Urinary bladder (tissue), 4 donors: Measurements from ENCODE around the gene CHD5. TPM values are rescaled to one million over a fixed set of nuclear protein-coding genes. Genes with fewer than 3 reads are reported as not detected.
A peak's percentile ranks its signal among the peaks of the same experiment; 100 is the strongest.

ENCODE experiments used
- DNase-seq: peaks from one replicate; pipeline ENCODE4 v3.0.0-alpha.2; 2015; ENCODE audit errors: extremely low spot score
- H3K27ac ChIP-seq: one replicate; pipeline ENCODE4 v1.5.1; 2013; ENCODE audit warnings: low read depth, mild to moderate bottlenecking, moderate library complexity
- H3K36me3 ChIP-seq: one replicate; pipeline ENCODE4 v1.6.1; 2013; ENCODE audit warnings: mild to moderate bottlenecking, moderate library complexity; ENCODE audit not compliant: insufficient read depth
- H3K4me1 ChIP-seq: one replicate; pipeline ENCODE4 v1.6.1; 2013; ENCODE audit warnings: mild to moderate bottlenecking, moderate library complexity; ENCODE audit not compliant: insufficient read depth
- H3K4me3 ChIP-seq: one replicate; pipeline ENCODE4 v1.5.1; 2013; ENCODE audit warnings: low read depth, low read length
- WGBS: extraction: QIAGEN DNeasy Blood & Tissue Kit; methylation state at CpG from one replicate; pipeline ENCODE4 v1.1.7; 2013; 5-methylcytosine and 5-hydroxymethylcytosine counted together
- polyA plus RNA-seq: library from polyadenylated mRNA; stranded (reverse); fragments of 200-250 nt; gene quantifications from one replicate; pipeline ENCODE4 v1.2.3, GENCODE V29; 2013
- total RNA-seq: library from RNA; depleted of rRNA; stranded (reverse); fragments of >200 nt; gene quantifications from one replicate; pipeline ENCODE4 v1.2.3, GENCODE V29; 2014
- donor health status: healthy with polysubstance abuse.
- donor health status: healthy.

Gene CHD5
- total and polyA plus RNA-seq, 2 donors: 0.53 to 1.6 TPM

DNA sequence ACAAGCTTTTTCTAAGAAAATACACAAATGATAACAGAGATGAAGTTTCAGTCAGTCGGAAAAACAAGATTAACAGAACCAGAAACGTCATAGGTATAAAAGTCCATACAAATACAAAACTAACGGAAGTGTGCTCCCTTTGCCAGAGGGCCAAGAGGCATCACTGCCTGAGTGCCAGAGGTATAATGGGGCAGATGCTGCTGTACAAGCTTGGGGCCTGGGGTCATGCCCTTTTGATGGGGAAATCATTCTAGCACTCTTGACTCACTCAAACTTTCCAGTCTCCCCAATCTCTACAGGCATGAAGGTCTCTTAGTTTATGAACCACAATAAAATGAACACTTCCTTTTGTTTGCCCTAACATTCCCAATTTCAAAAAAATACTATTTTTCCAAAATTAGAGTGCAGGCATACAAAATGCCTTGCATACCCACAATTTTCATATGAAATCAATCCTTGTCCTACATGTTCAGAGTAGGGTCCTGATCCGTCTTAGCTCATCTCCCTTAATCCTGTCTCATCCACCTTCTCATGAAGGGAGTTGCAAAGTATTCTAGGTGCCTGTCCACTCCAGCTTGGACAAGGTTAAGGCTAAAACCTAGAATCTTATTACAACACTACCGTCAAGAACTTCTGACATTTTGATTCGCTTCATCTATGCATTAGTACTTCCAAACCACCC is 17.8 kb upstream of the CHD5 start:
- Histone ChIP-seq H3K4me1 (no peaks in the 10 kb centered on the region), H3K36me3 (peaks cover 5% of the 10 kb centered on the region), H3K4me3 (peak overlapping the region; percentile 99), H3K27ac (no peak overlapping the region)
- no peak for DNase-seq
- WGBS: 61% methylated on average over 6 of the region's 6 CpGs

DNA sequence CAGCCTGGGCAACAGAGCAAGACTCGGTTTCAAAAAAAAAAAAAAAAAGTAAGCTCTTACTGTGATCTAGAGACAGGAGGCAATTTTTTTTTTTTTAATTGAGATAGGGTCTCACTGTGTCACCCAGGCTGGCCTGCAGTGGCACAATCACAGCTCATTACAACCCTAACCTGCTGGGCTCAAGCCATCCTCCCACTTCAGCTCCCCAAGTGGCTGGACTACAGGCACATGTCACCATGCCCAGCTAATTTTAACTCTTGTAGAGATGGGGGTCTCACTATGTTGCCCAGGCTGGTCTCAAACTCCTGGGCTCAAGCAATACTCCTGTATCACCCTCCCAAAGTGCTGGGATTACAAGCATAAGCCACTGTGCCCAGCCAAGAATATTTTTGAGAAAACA is 11.8 kb upstream of the CHD5 start:
- 79% methylated on average over 1 of the region's 1 CpG for WGBS

DNA sequence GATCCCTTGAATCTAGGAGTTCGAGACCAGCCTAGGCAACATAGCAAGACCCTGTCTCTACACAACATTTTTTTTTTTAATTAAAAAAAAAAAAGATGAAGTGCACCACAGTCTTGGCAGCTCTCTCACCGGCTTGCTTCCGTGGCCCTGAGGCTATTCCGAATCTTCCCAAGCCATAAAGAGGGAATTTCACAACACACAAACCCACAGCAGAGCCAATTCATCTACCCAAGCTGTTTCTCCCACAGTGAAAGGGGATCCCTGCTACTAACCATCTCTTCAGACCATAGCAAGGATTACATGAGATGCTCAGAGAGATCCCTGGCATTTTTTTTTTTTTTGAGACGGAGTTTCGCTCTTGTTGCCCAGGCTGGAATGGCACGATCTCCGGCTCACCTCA is 8.3 kb upstream of the CHD5 start:
- 87% methylated on average over 8 of the region's 8 CpGs for WGBS
- Histone ChIP-seq H3K27ac (no peak overlapping the region), H3K4me3 (no peak overlapping the region), H3K36me3 (peaks cover 6% of the 10 kb centered on the region), H3K4me1 (no peaks in the 10 kb centered on the region)
- no peak for DNase-seq

More for the DNA sequence above, 11.8 kb upstream of the CHD5 start:
- H3K4me3 ChIP-seq: no peak overlapping the region
- H3K36me3 ChIP-seq: peaks cover 10% of the 10 kb centered on the region
- no peaks in the 10 kb centered on the region for H3K4me1 ChIP-seq
- no peak for DNase-seq
- H3K27ac ChIP-seq: no peak overlapping the region

DNA sequence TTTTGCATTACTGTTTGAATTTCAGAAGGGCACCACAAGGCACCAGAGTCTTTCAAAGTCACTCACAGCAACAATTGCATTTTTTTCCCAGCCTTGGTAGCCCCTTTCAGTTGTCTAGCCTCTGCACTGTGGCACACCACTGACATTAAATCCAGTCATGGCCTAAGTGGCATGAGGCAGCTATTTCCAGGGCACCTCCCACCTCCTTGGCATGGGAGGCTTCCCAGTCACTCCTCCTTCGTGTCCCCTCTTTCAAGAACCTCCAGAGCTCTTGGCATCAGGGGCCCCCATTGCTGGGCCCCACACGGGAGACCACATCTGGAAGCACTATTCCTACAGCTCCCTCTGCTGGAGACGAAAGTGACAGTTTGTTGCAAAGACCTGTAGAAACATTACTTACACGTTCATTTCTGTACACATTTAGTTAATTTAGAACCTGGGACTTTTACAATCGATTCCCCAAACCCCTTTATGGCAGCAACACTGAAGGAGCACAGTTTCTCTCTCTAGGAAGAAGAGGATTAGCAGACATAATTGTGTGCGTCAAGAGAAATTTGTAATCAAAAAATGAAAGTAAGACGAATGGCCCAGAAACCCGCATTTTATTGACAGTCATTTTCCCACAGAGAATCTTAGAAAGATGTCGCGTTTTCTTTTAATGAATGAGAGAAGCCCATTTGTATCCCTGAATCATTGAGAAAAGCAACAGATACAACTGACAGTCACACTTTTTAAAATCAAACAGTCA is 5.7 kb upstream of the CHD5 start:
- no peak overlapping the region for H3K27ac ChIP-seq

DNA sequence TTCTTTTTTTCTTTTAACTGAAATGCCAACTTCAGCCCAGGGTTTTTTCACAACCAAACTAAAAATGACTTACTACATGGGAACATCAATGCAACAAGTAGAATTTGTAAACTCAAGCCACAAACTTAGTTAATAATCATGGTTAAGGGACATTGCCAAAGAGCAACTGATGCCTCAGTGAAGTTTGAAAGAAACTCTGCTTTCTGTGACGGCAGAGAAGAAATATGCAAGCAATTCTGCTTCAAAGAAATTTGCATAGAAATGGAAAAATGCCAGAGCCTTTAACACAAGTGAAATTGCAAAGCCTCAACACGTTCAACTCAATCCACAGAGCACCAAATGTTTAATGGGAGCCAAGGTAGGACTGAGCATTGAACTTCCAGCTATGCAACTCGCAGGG is 5.0 kb upstream of the CHD5 start:
- Histone ChIP-seq H3K27ac (no peak overlapping the region), H3K4me3 (no peak overlapping the region), H3K4me1 (peaks cover 2% of the 10 kb centered on the region), H3K36me3 (no peaks in the 10 kb centered on the region)
- DNase-seq: no peak
- 48% methylated on average over 3 of the region's 3 CpGs for WGBS

More for the DNA sequence above, 5.7 kb upstream of the CHD5 start:
- DNase-seq: no peak
- Histone ChIP-seq H3K36me3 (peaks cover 2% of the 10 kb centered on the region), H3K4me3 (no peak overlapping the region), H3K4me1 (no peaks in the 10 kb centered on the region)
- 66% methylated on average over 10 of the region's 10 CpGs for WGBS

DNA sequence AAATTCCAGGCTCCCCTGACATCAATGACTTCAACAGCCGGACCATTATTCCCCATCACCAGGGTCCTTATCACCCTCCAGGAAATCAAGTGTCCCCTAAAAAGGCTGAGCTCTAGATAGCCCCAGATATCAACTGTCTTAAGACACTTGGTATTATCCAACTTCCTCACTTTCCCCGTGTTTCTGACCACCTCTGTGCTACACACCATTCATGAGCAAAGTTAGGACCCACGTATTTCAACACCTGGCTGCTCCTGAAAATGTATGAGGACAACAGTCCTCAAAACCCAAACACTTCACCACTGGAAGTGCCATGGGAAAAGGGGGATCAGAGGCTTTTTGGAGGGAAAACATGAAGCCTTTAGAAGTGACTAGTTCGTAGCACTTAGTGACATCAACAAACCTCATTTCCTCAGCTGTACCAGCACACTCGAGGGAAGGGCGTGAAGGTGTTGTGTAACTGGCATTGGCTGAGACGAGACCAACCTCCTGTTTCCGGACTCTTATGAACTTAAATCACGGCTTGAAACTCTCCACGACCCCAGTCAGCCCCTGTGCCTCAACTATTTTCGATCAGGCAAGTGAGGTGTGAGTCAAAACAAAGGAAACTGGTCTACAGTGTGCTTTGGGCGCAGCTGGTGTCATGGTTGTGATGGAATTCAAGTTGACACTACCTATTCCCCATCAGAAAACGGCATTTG is 4.1 kb upstream of the CHD5 start:
- WGBS: 79% methylated on average over 13 of the region's 13 CpGs
- no peak for DNase-seq
- peaks cover 2% of the 10 kb centered on the region for H3K4me1 ChIP-seq

DNA sequence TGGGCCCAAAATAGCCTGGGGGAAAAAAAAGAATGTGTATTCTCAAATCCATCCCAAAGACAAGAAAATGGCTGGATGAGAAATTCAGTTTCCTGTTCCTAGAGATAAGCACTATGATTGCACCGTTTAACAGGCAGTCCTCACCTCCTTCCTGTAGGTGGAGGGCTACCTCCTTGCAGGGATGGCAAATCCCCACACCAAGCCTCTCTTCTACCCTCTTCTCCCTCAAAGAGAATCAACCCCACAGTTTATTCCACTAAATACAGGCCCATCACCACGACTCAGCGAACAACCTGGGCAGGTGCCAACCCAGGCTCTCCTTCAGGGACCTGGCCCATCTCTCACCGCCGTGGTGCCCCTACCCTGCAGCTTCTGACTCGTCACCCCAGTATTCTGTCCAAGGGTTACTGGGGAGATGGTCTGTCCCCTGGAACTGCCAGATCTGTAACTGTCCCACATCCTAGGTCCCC is 3.4 kb upstream of the CHD5 start:
- no peak overlapping the region for H3K4me3 ChIP-seq
- peaks cover 2% of the 10 kb centered on the region for H3K4me1 ChIP-seq
- H3K27ac ChIP-seq: no peak overlapping the region
- DNase-seq: no peak
- WGBS: 48% methylated on average over 6 of the region's 6 CpGs
- no peaks in the 10 kb centered on the region for H3K36me3 ChIP-seq

More for the DNA sequence above, 4.1 kb upstream of the CHD5 start:
- no peak overlapping the region for H3K27ac ChIP-seq
- H3K36me3 ChIP-seq: no peaks in the 10 kb centered on the region
- no peak overlapping the region for H3K4me3 ChIP-seq

DNA sequence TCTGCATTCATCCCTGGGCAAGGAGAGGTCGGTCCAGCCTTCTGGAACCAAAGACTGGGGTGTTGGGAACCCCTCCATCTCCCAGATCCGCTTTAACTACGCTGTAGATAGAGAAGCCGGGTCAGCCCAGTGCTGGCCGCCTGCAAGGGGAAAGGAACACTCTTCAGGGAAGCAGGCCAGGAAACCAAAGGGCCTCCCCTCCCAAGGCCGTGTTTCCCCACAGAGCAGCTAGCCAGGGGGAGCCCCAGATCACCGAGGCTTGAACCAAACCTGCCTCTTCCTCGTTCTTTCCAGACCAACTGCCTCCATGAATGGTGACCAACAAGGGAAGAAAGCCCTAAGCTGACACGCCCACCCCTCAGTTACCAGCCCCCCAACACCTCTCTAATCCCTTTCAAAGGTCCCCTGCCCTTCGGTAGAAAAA is 1.2 kb upstream of the CHD5 start:
- H3K4me3 ChIP-seq: no peak overlapping the region
- peaks cover 2% of the 10 kb centered on the region for H3K4me1 ChIP-seq
- WGBS: 9% methylated on average over 10 of the region's 10 CpGs
- no peak overlapping the region for H3K27ac ChIP-seq
- DNase-seq: no peak
- H3K36me3 ChIP-seq: no peaks in the 10 kb centered on the region

DNA sequence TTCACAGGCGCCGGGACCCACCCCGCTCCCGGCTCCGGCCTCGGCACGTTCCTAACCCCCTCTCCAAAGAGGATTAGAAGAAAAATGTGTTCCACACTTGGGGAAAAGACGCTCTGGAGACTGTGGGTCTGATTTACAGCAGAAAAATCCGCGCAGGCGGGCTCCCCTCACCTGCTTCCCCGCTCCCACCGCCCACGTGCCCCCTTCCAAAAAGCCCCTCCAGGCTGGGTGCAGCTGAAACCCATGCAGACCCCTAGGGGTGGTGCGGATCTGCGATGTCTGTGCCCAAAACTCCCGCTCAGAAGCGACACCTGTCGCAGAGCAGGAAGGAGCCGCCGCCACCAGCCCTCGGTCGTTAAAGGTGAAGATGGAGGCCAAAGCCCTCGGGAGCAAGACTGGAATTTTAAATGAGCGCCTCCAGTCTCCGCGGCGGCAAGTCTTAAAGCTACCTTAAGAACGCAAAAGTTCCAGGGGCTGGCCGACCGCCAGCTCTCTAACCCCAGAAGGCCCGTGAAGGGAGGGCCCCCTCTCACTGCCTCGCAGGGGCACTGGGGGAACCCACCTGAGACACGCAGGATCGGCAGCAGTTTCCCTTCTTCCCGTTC is 688 bp upstream of the CHD5 start:
- WGBS: 3% methylated on average over 36 of the region's 36 CpGs
- Histone ChIP-seq H3K4me3 (peak overlapping the region; percentile 33), H3K36me3 (no peaks in the 10 kb centered on the region), H3K4me1 (peaks cover 2% of the 10 kb centered on the region), H3K27ac (no peak overlapping the region)
- no peak for DNase-seq

DNA sequence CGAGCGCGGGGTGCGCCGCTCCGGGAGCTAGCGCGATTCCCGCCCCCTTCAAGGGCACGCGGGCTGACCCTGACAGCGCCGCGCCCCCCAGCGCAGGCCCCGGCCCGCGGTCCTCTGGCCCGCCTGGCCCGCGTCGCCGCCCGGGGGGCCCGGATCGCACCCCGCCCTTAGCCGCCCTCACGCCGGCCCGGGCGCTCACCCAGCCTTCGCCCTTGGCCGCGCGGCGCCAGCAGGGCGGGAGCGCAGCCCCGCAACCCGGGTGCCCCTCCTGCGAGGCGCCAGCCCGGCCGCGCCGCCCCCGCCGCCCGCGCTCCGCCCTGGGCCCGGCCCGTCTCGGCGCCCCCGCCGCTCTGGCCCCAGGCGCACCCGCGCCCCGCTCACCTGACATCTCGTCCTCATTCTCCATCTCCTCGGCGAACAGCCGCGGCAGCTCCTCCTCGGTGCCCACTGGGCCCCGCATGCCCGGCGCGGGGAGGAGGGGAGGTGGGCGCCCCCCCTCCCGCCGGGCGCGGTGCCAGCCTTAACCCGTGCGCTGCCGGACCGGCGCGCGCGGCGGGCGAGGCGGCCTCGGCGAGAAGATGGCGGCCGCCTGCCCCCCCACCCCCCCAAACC is 451 bp downstream of the CHD5 start:
- Histone ChIP-seq H3K27ac (no peak overlapping the region), H3K4me1 (peaks cover 2% of the 10 kb centered on the region), H3K4me3 (peak overlapping the region; percentile 33), H3K36me3 (no peaks in the 10 kb centered on the region)
- under 1% methylated on average over 88 of the region's 92 CpGs for WGBS
- no peak for DNase-seq

DNA sequence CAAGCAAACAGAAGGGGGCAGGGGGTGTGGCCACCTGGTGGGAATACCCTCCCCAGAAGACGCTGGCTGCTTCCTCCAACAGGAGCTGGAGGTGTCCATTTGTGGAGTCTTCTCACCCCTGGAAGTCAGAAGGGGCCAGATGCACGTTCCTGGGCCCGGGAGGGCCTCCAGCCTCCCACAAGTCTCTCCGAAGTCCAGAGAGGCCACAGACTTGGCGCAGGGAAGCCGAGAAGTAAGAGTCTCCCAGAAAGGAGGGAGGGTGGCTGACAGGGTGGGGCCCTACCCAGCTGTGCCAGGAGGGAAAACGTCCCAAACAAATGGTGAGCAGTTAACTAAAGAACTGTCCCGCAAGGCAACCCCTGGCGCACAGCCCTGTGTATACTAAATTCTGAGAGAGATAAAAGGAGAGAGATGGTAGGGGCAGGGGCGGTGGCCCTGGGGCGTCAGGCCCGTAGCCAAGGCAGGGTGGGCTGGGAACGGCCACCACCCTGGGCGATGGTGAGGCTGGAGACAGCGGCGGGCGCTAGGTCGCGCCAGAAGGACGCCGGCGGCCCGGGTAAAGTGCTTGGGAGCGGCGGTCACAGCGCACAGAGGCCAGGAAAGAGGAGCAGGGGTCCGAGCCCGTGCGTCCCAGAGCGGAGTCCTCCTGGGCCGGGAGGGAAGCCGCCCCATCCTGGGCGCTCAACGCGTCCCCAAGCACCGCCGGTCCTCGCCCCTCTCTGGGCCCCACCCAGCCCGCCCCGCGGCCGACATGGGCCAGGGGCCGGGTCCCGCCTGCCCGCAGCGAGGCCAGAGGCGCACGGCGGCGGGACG is 1.2 kb downstream of the CHD5 start:
- H3K36me3 ChIP-seq: no peaks in the 10 kb centered on the region
- H3K27ac ChIP-seq: no peak overlapping the region
- DNase-seq: no peak
- H3K4me1 ChIP-seq: peaks cover 2% of the 10 kb centered on the region
- peak overlapping the region; percentile 33 for H3K4me3 ChIP-seq
- WGBS: 2% methylated on average over 51 of the region's 51 CpGs

DNA sequence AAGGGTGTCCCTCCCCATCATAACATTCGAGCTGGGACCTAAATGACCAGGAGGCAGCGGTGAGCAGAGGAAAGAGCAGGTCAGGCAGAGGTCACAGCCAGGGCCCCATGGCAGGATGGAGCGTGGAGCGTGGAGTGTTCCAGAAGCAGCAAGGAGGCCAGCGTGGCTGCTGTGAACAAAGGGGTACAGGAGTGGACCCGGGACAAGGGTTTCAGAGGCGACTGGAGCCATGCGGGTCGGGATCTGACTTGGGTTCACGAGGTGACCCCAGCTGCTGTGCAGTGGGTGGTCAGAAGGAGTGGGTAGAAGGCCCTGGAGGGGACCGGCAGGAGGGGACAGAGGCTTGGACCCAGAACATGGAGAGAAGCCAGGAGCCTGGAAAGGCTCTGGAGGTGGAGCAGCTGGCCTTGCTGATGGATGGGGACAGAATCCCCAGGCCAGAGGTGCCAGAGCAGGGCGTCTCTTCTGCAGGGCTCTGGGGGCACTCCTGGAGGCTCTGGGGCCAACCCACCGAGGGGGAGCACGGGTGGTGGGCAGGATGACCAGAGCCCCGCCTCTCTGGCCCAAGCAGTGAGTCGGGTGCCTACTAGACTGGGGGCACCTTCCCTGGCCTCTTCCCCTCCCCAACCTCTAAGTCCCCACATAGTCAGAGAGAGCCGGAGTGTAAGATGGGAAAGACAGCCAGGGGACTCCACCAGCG is 2.3 kb downstream of the CHD5 start:
- DNase-seq: no peak
- H3K27ac ChIP-seq: no peak overlapping the region
- no peak overlapping the region for H3K4me3 ChIP-seq
- 71% methylated on average over 18 of the region's 18 CpGs for WGBS
- H3K4me1 ChIP-seq: peaks cover 2% of the 10 kb centered on the region
- no peaks in the 10 kb centered on the region for H3K36me3 ChIP-seq
